ENCODE data around the gene MYO10. TPM values are rescaled to one million over a fixed set of nuclear protein-coding genes. Genes with fewer than 3 reads are reported as not detected.

The MYO10 gene
- total and polyA plus RNA-seq, 2 of the 8 experiments (the other 6 are each of a cell fraction or from before 2014, with no cell fraction given): 21.5 to 107 TPM

GRCh38 chr5:16869821-16870796, 66.0 kb downstream of the MYO10 start:
- H4K91ac ChIP-seq (replicated peaks; ENCODE audit: insufficient read length, low read length): no peak overlapping the region
- no peak for DNase-seq (ENCODE audit: low read depth in 1 of 2, low spot score in 2 of 2)
- no peak overlapping the region for H2AFZ ChIP-seq (ENCODE audit: low read length)
- H3K4me1 ChIP-seq (replicated peaks in 1 of 4; ENCODE audit: control insufficient read depth in 3 of 4, insufficient read depth in 4 of 4, low read length in 3 of 4): peaks cover 11 to 25% (median 21%) of the 10 kb centered on the region in 4 experiments
- peaks cover 0 to 14% of the 10 kb centered on the region in 2 experiments; a peak in 1 of 4 replicates for H3K79me2 ChIP-seq (ENCODE audit: control insufficient read depth in 1 of 2, insufficient read depth in 2 of 2, low read length in 2 of 2)
- no peak overlapping the region for H2BK15ac ChIP-seq (ENCODE audit: low read length)
- no peak for TF ChIP-seq RFX5 (IDR thresholded peaks at IDR 0.05; ENCODE audit: borderline replicate concordance, low read depth, low read length)
- TF ChIP-seq CTBP2 (IDR thresholded peaks at IDR 0.05; ENCODE audit: borderline replicate concordance, insufficient read depth, insufficient read length, low read length): no peak
- TF ChIP-seq E2F6 (IDR thresholded peaks at IDR 0.05): no peak
- H3K9me3 ChIP-seq (ENCODE audit: insufficient read depth in 2 of 2, low read depth in 1 of 2, low read length in 1 of 2): peaks cover 10 to 12% of the 10 kb centered on the region in 2 experiments; a peak in 2 of 4 replicates
- H3K4me2 ChIP-seq (ENCODE audit: insufficient read depth in 1 of 2, low read depth in 2 of 2, low read length in 2 of 2): no peak overlapping the region
- no peak overlapping the region for H2BK5ac ChIP-seq (ENCODE audit: low read depth, low read length)
- no peak overlapping the region for H3K4ac ChIP-seq (replicated peaks; ENCODE audit: insufficient read length, low read depth, low read length)
- H2BK20ac ChIP-seq (ENCODE audit: low read length): no peak overlapping the region
- no peak overlapping the region for H4K8ac ChIP-seq (ENCODE audit: extremely low read depth, insufficient read depth, low read length)
- no peak overlapping the region for H3K18ac ChIP-seq (ENCODE audit: extremely low read depth, low read length)
- WGBS, 2 experiments (ENCODE audit: extremely low coverage in 1 of 2, insufficient coverage in 1 of 2, insufficient read length in 1 of 2, insufficient replicate concordance in 2 of 2, low coverage in 1 of 2, low lambda C conversion rate in 2 of 2, missing lambda C conversion rate in 1 of 2): 88% methylated on average over 14 of the region's 15 CpGs; no CpG with 5 or more reads in 1 of the 2 experiments
- H3K14ac ChIP-seq (ENCODE audit: insufficient read length): no peak overlapping the region
- H2BK120ac ChIP-seq (replicated peaks; ENCODE audit: low read depth, low read length): no peak overlapping the region
- H3K23me2 ChIP-seq (ENCODE audit: low read depth, low read length): no peaks in the 10 kb centered on the region
- ChIA-PET POLR2A (ENCODE audit: partially characterized antibody) (interaction anchor here (1.1 to 1.5 kb wide), 2 partner anchors 11 to 14 kb away, joined by 3 to 5 read pairs; no protein-coding TSS in a partner anchor), CTCF (ENCODE audit: partially characterized antibody) (interaction anchor here (0.7 to 2.1 kb wide), 3 partner anchors 17 to 320 kb away, joined by 3 to 5 read pairs (median 3); no protein-coding TSS in a partner anchor)
- no peak for FAIRE-seq
- no peaks in the 10 kb centered on the region; the same call in 1 of the 2 replicates for H3K79me1 ChIP-seq (ENCODE audit: low read depth, low read length)
- H3K27ac ChIP-seq (ENCODE audit: low read depth, low read length): no peak overlapping the region
- H3K9ac ChIP-seq (replicated peaks in 1 of 4; ENCODE audit: extremely low read depth in 1 of 4, low read depth in 3 of 4, low read length in 3 of 4): no peak overlapping the region
- no peak overlapping the region for H3K4me3 ChIP-seq (ENCODE audit: extremely low read depth in 1 of 4, insufficient read depth in 2 of 4, low read depth in 3 of 4, low read length in 4 of 4)
- peaks cover 0 to 20% (median 3%) of the 10 kb centered on the region in 4 experiments; a peak in 3 of 8 replicates for H3K36me3 ChIP-seq (ENCODE audit: control insufficient read depth in 2 of 4, insufficient read depth in 4 of 4, low read length in 3 of 4)
- H3K56ac ChIP-seq (replicated peaks; ENCODE audit: insufficient read length, low read depth, low read length): no peak overlapping the region
- no peaks in the 10 kb centered on the region for H3K27me3 ChIP-seq (replicated peaks in 1 of 4; ENCODE audit: control insufficient read depth in 3 of 4, extremely low read depth in 1 of 4, insufficient read depth in 3 of 4, low read length in 3 of 4)
- H3K23ac ChIP-seq (ENCODE audit: insufficient read length): no peak overlapping the region
- no peak overlapping the region for H2AK5ac ChIP-seq (ENCODE audit: low read depth, low read length)
- no peaks in the 10 kb centered on the region for H4K20me1 ChIP-seq (replicated peaks in 1 of 2; ENCODE audit: control insufficient read depth in 1 of 2, insufficient read depth in 2 of 2, low read length in 2 of 2)
- H4K5ac ChIP-seq (ENCODE audit: insufficient read length, low read depth, low read length): no peak overlapping the region
- no peak overlapping the region for H2BK12ac ChIP-seq (ENCODE audit: low read depth, low read length)
